22Rv1 (cell line): ENCODE measurements around the gene SLC9A5.

ENCODE experiments used
- ZFX ChIP-seq: fragments of 450-650 bp; IDR thresholded peaks from 2 replicates; pipeline ENCODE4 v1.6.1; 2017; ENCODE audit warnings: antibody characterized with exemption, borderline replicate concordance
- TF ChIP-seq, protein P1 (sequence below): fragments of 450-650 bp; IDR thresholded peaks from 2 replicates; pipeline ENCODE4 v1.5.1; 2017; ENCODE audit warnings: mild to moderate bottlenecking

DNA sequence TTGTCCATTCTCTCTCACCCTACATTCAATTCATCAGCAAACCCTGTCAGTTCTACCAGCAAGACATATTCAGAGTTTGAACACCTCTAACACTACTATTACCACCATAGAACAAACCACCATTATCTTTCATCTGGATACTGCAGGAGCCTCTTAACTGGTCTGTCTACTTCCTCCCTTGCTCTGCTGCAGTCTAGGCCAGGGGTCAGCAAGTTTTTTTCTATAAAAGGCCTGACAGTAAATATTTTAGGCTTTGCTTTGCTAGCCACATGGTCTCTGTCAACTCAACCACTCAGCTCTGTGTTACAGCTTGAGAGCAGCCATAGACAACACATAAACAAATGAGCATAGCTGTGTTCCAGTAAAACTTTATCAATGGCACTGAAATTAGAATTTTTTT is 63.9 kb downstream of the SLC9A5 start:
- TF ChIP-seq, protein P1, sequence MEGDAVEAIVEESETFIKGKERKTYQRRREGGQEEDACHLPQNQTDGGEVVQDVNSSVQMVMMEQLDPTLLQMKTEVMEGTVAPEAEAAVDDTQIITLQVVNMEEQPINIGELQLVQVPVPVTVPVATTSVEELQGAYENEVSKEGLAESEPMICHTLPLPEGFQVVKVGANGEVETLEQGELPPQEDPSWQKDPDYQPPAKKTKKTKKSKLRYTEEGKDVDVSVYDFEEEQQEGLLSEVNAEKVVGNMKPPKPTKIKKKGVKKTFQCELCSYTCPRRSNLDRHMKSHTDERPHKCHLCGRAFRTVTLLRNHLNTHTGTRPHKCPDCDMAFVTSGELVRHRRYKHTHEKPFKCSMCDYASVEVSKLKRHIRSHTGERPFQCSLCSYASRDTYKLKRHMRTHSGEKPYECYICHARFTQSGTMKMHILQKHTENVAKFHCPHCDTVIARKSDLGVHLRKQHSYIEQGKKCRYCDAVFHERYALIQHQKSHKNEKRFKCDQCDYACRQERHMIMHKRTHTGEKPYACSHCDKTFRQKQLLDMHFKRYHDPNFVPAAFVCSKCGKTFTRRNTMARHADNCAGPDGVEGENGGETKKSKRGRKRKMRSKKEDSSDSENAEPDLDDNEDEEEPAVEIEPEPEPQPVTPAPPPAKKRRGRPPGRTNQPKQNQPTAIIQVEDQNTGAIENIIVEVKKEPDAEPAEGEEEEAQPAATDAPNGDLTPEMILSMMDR = no peak
- no peak for TF ChIP-seq ZFX
